Aorta (tissue), 5 donors: ENCODE results near the gene GAD1. TPM values are rescaled to one million over a fixed set of nuclear protein-coding genes. Genes with fewer than 3 reads are reported as not detected.

ENCODE experiments used
- ATAC-seq: fragments of 200-7000 bp; cut with Tn5 transposase; one replicate; pipeline ENCODE4 v1.9.1; 2022; ENCODE audit warnings: moderate library complexity; ENCODE audit not compliant: low FRiP score
- DNase-seq, 2 donors: peaks; one replicate each; pipeline ENCODE4 v3.0.0-alpha.2; 2020
- H3K27ac ChIP-seq, 2 donors: one replicate each; pipeline ENCODE4 v1.5.1; 2013; ENCODE audit warnings: low read length in 2 of 2, mild to moderate bottlenecking in 2 of 2, moderate library complexity in 2 of 2, control low read depth in 1 of 2, inconsistent platforms in 1 of 2, low read depth in 1 of 2
- H3K27me3 ChIP-seq, 2 donors: one replicate each; pipeline ENCODE4 v1.6.1; 2013; ENCODE audit warnings: control low read depth in 1 of 2, low read length in 1 of 2, mild to moderate bottlenecking in 1 of 2, moderate library complexity in 1 of 2; ENCODE audit not compliant: insufficient read depth in 2 of 2, control insufficient read depth in 1 of 2
- H3K36me3 ChIP-seq, 2 donors: one replicate each; pipeline ENCODE4 v1.6.1; 2013; ENCODE audit warnings: control low read depth in 1 of 2, low read length in 1 of 2, mild to moderate bottlenecking in 1 of 2; ENCODE audit not compliant: insufficient read depth in 2 of 2, control insufficient read depth in 1 of 2
- H3K4me1 ChIP-seq, 2 donors: one replicate each; pipeline ENCODE4 v1.6.1; 2013; ENCODE audit warnings: low read length in 2 of 2, control low read depth in 1 of 2, mild to moderate bottlenecking in 1 of 2, moderate library complexity in 1 of 2; ENCODE audit not compliant: insufficient read depth in 2 of 2, control insufficient read depth in 1 of 2
- H3K4me3 ChIP-seq, 2 donors: one replicate each; pipeline ENCODE4 v1.5.1; 2013; ENCODE audit warnings: low read length in 2 of 2, control low read depth in 1 of 2, mild to moderate bottlenecking in 1 of 2
- H3K9me3 ChIP-seq: one replicate; pipeline ENCODE4 v1.6.1; 2013; ENCODE audit warnings: mild to moderate bottlenecking, low read length; ENCODE audit not compliant: control insufficient read depth
- WGBS, 2 donors: extraction: QIAGEN DNeasy Blood & Tissue Kit; methylation state at CpG; one replicate each; pipeline ENCODE4 v1.1.7; 2013; 5-methylcytosine and 5-hydroxymethylcytosine counted together
- intact Hi-C, 2 donors: fragments of 100-400 bp; cut with DNase I; formaldehyde crosslinking; loops; one replicate each; pipeline versions ENCODE4 v1.14.2 to v1.15.0; 2022
- polyA plus RNA-seq, 2 donors: library from polyadenylated mRNA; stranded (reverse); fragments of 200-250 nt; gene quantifications; one replicate each; pipeline ENCODE4 v1.2.3, GENCODE V29; 2013
- total RNA-seq, 2 donors: library from RNA; stranded (reverse); fragmentation: NEBNext Ultra II Directional; extraction: Animal tissue kit (Norgen Biotek cat#: 25700); gene quantifications; one replicate each; pipeline ENCODE4 v1.2.1, GENCODE V29; 2021
- donor health status: healthy with polysubstance abuse.
- donor health status: Bipolar disorder and iron deficiency.
- donor health status: DM: no; HTN: no; CAD: no.
- donor health status: DM: no; HTN: no; CAD: no.
- donor health status: DM: yes; HTN: yes; CAD: no.

The GAD1 gene
- total and polyA plus RNA-seq, 4 donors: 1.6 to 7.8 (median 4.4) TPM

- H3K4me3 ChIP-seq: peak overlapping the region; percentile 9 to 82
- H3K27me3 ChIP-seq: no peaks in the 10 kb centered on the region
- H3K27ac ChIP-seq: no peak overlapping the region
- ATAC-seq: peak; percentile 76
- no peaks in the 10 kb centered on the region for H3K9me3 ChIP-seq
- no peaks in the 10 kb centered on the region for H3K36me3 ChIP-seq
- peak in 1 of 2 donors; percentile 84 for DNase-seq
- WGBS, 2 donors: 1 to 2% methylated on average over 52 of the region's 52 CpGs
- intact Hi-C loops: loop anchor here (2.0 to 10.0 kb wide), 5 partner anchors 45 to 449 kb away; partner anchors contain the start of genes ERICH2 (in 1 of the 2) and SP5 (in 1 of the 2)
- H3K4me1 ChIP-seq: no peaks in the 10 kb centered on the region
These were observed 762 bp upstream of the GAD1 start for GRCh38 chr2:170815746-170816503.

- Histone ChIP-seq H3K36me3 (no peaks in the 10 kb centered on the region), H3K9me3 (no peaks in the 10 kb centered on the region), H3K27ac (peak overlapping the region in 1 of 2 donors; percentile 89), H3K4me3 (peak overlapping the region; percentile 47 to 82), H3K4me1 (no peaks in the 10 kb centered on the region), H3K27me3 (no peaks in the 10 kb centered on the region)
- intact Hi-C loops: loop anchor here in 1 of 2 donors (2.0 to 10.0 kb wide), 4 partner anchors 47 to 450 kb away; partner anchors contain the start of genes ERICH2 and SP5
- WGBS, 2 donors: 0 to 1% methylated on average over 57 to 69 of the region's 69 CpGs
- peak; percentile 29 for ATAC-seq
- no peak for DNase-seq
These were observed 677 bp downstream of the GAD1 start for GRCh38 chr2:170817093-170818035.

- H3K4me3 ChIP-seq: peak overlapping the region; percentile 47 to 82
- ATAC-seq: no peak
- no peaks in the 10 kb centered on the region for H3K36me3 ChIP-seq
- H3K4me1 ChIP-seq: no peaks in the 10 kb centered on the region
- DNase-seq: peak in 1 of 2 donors; percentile 82
- H3K27ac ChIP-seq: no peak overlapping the region
- intact Hi-C loops: loop anchor here in 1 of 2 donors (5.0 to 10.0 kb wide), 3 partner anchors 101 to 451 kb away; partner anchors contain the start of gene SP5
- 2% methylated on average over 56 to 60 of the region's 60 CpGs for WGBS, 2 donors
- H3K9me3 ChIP-seq: no peaks in the 10 kb centered on the region
- no peaks in the 10 kb centered on the region for H3K27me3 ChIP-seq
These were observed 1.5 kb downstream of the GAD1 start for GRCh38 chr2:170818036-170818751.

- ATAC-seq: no peak
- H3K9me3 ChIP-seq: no peaks in the 10 kb centered on the region
- intact Hi-C loops: loop anchor here in 1 of 2 donors (5.0 to 10.0 kb wide), 3 partner anchors 102 to 452 kb away; partner anchors contain the start of gene SP5
- WGBS, 2 donors: 13 to 36% methylated on average over 30 of the region's 30 CpGs
- no peaks in the 10 kb centered on the region for H3K27me3 ChIP-seq
- H3K4me1 ChIP-seq: no peaks in the 10 kb centered on the region
- no peaks in the 10 kb centered on the region for H3K36me3 ChIP-seq
- H3K4me3 ChIP-seq: no peak overlapping the region
- no peak for DNase-seq
- H3K27ac ChIP-seq: no peak overlapping the region
These were observed 2.2 kb downstream of the GAD1 start for GRCh38 chr2:170818752-170819470.

GRCh38 chr2:170819680-170820664 lies 3.3 kb downstream of the GAD1 start:
- no peak for ATAC-seq
- Histone ChIP-seq H3K36me3 (no peaks in the 10 kb centered on the region), H3K27ac (no peak overlapping the region), H3K4me1 (no peaks in the 10 kb centered on the region), H3K4me3 (no peak overlapping the region), H3K27me3 (no peaks in the 10 kb centered on the region), H3K9me3 (no peaks in the 10 kb centered on the region)
- WGBS, 2 donors: 33 to 85% methylated on average over 45 of the region's 45 CpGs
- no peak for DNase-seq
- intact Hi-C loops: loop anchor here in 1 of 2 donors (5.0 to 10.0 kb wide), 3 partner anchors 103 to 453 kb away; partner anchors contain the start of gene SP5

- DNase-seq: no peak
- 38 to 68% methylated on average over 18 of the region's 18 CpGs for WGBS, 2 donors
These were observed 4.3 kb downstream of the GAD1 start for GRCh38 chr2:170820757-170821530.

More at GRCh38 chr2:170820757-170821530, 4.3 kb downstream of the GAD1 start:
- intact Hi-C loops: no loop called here
- H3K36me3 ChIP-seq: no peaks in the 10 kb centered on the region
- ATAC-seq: no peak
- H3K27me3 ChIP-seq: no peaks in the 10 kb centered on the region
- no peaks in the 10 kb centered on the region for H3K4me1 ChIP-seq
- H3K4me3 ChIP-seq: no peak overlapping the region
- H3K27ac ChIP-seq: no peak overlapping the region
- H3K9me3 ChIP-seq: no peaks in the 10 kb centered on the region
